Sigmoid colon (tissue), 4 donors: ENCODE results near the gene NDRG2.

Experiments used
- CTCF ChIP-seq, 4 experiments: fragments of 450-650 bp in 3 of 4; fragments of 200-600 bp in 1 of 4; IDR thresholded peaks; one replicate each; pipeline ENCODE4 v1.5.1; 2016 to 2019; ENCODE audit warnings: antibody characterized with exemption in 4 of 4, mild to moderate bottlenecking in 3 of 4, moderate library complexity in 2 of 4
- EP300 ChIP-seq, 4 donors: sonication (generic); formaldehyde crosslinking; IDR thresholded peaks; one replicate each; pipeline ENCODE4 v1.6.1; 2017; ENCODE audit warnings: antibody characterized with exemption in 4 of 4
- POLR2A ChIP-seq, 2 donors: fragments of 450-650 bp; IDR thresholded peaks; one replicate each; pipeline ENCODE4 v1.6.1; 2016; ENCODE audit warnings: antibody characterized with exemption in 2 of 2, mild to moderate bottlenecking in 2 of 2, moderate library complexity in 2 of 2

GRCh38 chr14:21069388-21070082 is 44.7 kb upstream of the NDRG2 start:
- TF ChIP-seq CTCF (IDR thresholded peaks at IDR 0.05) (no peak), POLR2A (IDR thresholded peaks at IDR 0.05) (no peak), EP300 (IDR thresholded peaks at IDR 0.05) (no peak)
